Left renal cortex interstitium (tissue), 4 donors: ENCODE measurements around the gene MARCHF3. TPM values are rescaled to one million over a fixed set of nuclear protein-coding genes. Genes with fewer than 3 reads are reported as not detected.
"Not testable (repeated sequence)": the region's sequence is repeated elsewhere in the genome, so short reads cannot be mapped to it uniquely, and the experiment has no call there.

Source experiments
- DNase-seq, 4 donors: peaks; one replicate each; pipeline ENCODE4 v3.0.0-alpha.2; 2013; ENCODE audit warnings: low read depth in 4 of 4, low spot score in 2 of 4, missing footprints in 1 of 4
- polyA plus RNA-seq, 4 donors: library from polyadenylated mRNA; unstranded; fragments of 120-200 nt; gene quantifications; one replicate each; pipeline ENCODE4 v1.2.1, GENCODE V29; 2013; ENCODE audit not compliant: insufficient read length in 4 of 4

MARCHF3 gene
- polyA plus RNA-seq, 4 donors: 7.1 to 8.3 (median 7.2) TPM

DNA sequence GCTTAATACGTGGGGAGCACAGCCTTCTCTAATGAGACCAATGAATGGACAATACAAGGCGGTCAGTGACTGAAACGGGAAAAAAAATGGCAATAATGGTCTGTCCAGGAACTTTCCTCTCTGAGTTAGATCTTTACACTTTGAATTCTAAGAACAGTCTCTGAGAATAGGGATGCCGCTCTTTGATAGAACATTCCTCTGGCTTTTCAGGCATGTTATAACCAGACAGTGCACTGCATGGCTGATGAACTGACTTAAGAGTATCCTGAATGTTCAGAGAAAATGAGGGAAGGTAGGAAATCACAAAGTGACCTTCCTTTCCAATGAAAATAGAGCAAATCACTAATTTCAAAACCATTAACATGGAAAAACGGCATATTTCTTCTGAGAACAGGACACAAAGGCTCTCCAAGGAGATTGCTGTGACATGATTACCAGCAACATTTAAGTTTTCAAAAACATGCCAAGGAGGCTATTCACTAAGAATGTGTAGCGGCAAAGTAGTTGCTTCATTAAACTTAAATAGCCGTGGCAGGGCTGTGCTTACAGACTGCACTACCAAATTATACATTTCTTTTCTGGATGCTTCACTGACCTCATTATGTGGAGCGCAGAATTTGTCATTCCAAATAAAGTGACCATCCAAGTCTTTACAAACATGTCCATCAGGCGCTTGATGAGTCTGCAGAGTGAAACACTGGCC, 105.9 kb downstream of the MARCHF3 start:
- no peak for DNase-seq

GRCh38 chr5:126921241-126922091, 108.9 kb downstream of the MARCHF3 start:
- DNase-seq: no peak

DNA sequence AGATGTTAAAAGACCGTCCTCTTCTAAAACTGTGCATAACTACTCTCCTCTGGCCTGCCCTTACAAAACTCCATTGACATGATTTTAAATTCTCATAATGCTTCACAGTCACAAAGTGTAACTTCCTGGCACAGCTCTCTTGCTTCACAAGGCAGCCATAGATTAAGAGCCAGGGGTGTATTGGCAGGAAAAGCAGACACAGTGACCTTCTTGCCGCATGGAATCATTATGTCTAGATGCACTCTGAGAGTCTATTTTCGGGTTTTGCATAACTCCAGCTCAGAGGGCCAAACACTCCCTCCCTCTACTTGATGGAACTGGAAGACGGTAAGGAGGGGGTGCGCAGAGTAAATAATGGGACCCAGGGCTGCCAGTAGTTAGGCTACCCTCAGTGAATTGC, 110.1 kb downstream of the MARCHF3 start:
- DNase-seq: no peak

GRCh38 chr5:126919566-126919965, 110.8 kb downstream of the MARCHF3 start:
- DNase-seq: no peak

DNA sequence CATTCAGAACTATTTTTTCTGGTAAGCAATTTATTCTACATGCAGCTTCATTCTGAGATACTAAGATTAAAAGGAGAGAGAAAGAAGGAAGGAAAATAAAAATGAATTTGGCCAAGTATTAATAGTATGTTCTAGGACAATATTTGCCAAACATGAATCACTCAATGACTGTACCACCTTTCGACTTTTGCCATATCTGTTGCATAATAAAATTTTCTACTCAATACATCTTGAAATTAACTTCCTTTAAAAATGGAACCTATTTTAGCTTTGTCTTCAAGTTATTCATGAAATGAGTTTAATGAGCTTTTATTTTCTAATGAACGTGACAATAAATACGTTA, 111.8 kb downstream of the MARCHF3 start:
- no peak for DNase-seq

- DNase-seq: no peak
Measured at GRCh38 chr5:126917918-126918614, 112.3 kb downstream of the MARCHF3 start.

GRCh38 chr5:126915496-126915895, 114.9 kb downstream of the MARCHF3 start:
- no peak for DNase-seq

DNA sequence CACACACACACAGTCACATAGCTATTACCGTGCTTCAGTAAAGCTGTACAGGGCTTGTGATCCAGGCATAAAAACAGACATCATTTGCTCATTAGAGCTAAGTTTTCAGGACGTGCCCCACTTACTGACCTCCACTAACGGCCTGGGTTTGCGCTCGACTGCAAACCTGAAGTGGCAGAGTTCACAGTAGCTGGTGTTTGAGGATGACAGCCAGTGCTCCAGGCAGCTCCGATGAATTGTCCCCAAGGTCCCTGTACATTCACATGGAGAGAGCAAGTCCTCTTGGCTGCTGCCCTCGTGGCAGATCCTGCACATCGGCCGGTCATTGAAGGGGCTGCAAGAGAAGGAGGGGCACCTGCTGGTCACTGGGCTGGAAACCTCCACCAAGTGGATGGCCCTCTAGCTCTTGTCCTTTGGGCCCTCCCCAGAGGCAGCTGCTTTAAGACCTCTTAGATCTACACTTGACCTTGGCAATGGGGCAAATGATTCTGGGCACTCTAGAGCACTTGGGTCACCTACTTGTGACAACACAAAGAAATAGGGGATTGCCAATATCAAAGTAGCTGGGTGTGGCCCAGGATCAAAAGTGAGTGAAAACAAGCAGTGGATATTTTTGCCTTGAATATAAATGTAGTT, 115.4 kb downstream of the MARCHF3 start:
- no peak for DNase-seq

DNA sequence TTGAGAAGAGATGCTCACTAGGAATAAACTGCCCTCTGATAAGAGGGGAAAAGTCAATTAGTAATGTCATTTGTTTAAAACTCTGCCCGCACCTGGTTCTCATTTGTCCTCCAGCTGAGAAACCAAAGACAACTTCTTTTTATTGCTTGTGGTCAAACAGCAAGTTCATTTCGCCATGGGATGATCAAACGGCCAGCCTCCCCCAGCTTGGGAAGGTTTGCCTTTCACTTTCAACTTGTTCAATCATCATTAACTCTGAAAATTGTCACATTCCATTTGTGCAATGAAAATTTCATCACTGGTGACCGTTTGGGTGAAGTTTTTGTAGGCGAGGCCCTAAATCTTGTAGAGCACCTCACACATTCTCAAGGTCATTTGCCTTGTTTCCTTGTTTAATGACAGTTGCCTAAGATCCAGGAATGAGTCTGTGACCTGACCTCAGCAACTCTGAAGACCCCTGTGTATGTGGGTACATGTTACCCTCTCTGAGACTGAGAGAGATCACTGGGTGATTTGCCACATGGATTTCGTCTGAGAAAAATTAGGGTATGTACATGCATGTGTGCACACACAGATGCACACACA, 117.7 kb downstream of the MARCHF3 start:
- no peak for DNase-seq

DNA sequence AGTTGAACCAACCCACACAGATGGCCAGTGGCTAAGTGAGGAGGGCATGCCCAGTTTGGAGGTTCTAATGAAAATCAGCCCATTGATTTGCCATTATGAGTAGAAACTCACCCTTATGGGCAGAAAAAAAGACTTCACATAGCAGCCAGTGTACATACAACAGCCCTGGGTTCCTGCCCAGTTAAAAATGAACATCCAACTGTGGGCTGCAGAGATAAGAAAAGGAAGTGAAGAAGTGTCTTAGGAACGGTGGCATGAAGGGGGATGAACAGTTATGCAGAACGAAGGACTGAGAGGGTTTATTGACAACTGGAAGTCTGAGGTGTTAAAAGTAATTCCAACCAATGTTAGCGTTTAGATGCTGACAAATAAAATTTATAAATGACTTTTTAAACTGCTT, 118.4 kb downstream of the MARCHF3 start:
- no peak for DNase-seq

DNA sequence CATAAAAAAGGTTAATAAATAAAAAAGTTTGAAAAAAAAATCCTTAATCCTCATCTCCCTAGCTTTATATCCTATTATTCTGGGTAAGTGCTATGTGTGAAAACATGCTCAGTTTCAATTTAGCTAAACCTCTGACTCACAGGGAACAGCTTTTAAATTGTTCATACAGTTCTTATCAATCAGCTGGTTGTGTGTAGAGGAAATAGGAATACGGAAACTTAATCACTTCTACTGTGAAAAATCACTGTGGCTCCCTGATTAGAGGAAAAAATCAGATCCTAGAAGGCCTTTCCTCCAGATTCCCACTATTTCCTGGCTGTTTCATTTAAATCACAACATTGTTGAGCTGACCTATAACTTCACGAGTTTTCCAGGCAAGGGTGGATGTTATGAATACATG, 120.5 kb downstream of the MARCHF3 start:
- DNase-seq: no peak

- not testable (repeated sequence) for DNase-seq
Measured at GRCh38 chr5:126904407-126904806, 126.0 kb downstream of the MARCHF3 start.

GRCh38 chr5:126900796-126901195, 129.6 kb downstream of the MARCHF3 start:
- DNase-seq: no peak

GRCh38 chr5:126899476-126899875, 130.9 kb downstream of the MARCHF3 start:
- DNase-seq: no peak

DNA sequence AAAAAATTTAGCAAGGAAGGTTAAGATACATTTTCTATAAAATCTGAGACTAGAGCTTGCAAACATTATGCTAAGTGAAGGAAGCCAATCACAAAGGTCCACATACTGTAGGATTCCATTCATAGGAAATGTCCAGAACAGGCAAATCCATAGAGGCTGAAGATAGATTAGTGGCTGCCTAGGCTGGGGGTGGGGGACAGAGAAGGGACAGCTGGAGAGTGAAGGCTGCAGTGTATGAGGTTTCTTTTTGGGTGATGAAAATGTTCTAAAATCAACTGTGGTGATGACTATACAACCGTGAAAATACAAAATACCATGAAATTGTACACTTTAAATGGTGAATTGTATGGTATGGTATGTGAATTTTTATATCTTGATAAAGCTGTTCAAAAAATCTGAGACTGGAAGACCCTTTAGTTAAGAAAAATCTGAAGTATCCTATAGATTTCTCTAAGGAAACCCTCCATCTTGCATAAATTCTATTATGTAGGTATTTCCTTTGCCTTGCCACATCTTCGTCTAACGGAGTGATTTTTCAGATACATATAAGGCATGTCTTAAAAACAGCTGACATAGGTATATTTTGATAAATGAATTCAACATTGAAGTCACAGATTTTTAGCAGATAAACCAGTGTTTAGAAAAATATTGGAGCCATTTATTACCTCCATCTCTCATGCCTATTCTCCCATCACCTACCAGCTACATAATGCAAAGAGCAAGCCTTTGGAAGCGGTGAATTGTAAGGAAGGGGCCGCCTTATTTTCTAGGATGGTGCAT, 132.3 kb downstream of the MARCHF3 start:
- no peak for DNase-seq

- no peak for DNase-seq
Measured at GRCh38 chr5:126896170-126896702, 134.1 kb downstream of the MARCHF3 start.

GRCh38 chr5:126895712-126896111, 134.6 kb downstream of the MARCHF3 start:
- DNase-seq: not testable (repeated sequence)

DNA sequence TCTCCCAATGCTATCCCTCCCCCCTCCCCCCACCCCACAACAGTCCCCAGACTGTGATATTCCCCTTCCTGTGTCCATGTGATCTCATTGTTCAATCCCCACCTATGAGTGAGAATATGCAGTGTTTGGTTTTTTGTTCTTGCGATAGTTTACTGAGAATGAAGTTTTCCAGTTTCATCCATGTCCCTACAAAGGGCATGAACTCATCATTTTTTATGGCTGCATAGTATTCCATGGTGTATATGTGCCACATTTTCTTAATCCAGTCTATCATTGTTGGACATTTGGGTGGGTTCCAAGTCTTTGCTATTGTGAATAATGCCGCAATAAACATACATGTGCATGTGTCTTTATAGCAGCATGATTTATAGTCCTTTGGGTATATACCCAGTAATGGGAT, 139.9 kb downstream of the MARCHF3 start:
- DNase-seq: not testable (repeated sequence)

GRCh38 chr5:126888175-126888574, 142.2 kb downstream of the MARCHF3 start:
- no peak for DNase-seq
